GM19239 (cell line): Measurements from ENCODE around the gene CXorf58.
"Not testable (repeated sequence)": the region's sequence is repeated elsewhere in the genome, so short reads cannot be mapped to it uniquely, and the experiment has no call there.

Source experiments
- DNase-seq: peaks from one replicate; pipeline ENCODE4 v3.0.0; 2011; ENCODE audit warnings: low spot score; ENCODE audit not compliant: insufficient read length
- FAIRE-seq: peaks from 2 replicates; lab custom pipeline; 2011; peaks lifted over from hg19 to GRCh38; lab: Jason Lieb, UNC

The CXorf58 gene

DNA sequence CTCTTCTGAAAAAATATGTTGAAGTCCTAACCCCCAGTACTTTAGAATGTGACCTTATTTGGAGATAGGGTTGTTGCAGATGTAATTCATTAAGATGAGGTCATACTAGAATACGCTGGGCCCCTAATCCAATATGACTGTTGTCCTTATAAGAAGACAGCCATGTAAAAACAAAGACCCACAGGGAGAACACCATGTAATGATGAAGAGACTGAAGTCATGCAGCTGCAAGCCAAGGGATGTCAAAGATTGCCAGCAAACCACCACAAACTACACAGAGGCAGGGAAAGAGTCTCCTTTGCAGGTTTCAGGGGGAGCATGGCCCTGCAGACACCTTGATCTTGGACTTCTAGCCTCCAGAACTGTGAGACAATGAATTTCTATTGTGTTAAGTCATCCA, 37.4 kb downstream of the CXorf58 start:
- FAIRE-seq (no peak), DNase-seq (no peak)

DNA sequence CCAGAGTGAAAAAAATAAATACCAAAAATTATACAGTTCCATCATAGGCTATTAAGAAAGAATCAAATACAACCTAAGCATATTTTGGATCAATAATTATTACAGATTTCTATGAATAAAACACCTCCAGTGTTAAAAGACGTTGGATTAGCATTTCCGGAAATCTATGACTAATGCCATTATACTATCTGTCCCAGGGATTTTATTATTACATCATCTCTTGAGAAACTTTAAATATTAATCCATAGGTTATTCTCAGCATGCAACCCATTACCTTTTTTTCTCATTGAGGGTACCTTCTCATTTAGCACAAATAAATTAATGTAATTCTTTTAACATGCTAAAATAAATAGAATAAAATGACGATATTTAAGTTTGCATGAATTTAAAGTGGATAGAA, 44.6 kb downstream of the CXorf58 start:
- no peak for DNase-seq
- FAIRE-seq = no peak

GRCh38 chrX:23952984-23953907, 45.4 kb downstream of the CXorf58 start:
- DNase-seq (peak; percentile 30), FAIRE-seq (peak; percentile 86)

DNA sequence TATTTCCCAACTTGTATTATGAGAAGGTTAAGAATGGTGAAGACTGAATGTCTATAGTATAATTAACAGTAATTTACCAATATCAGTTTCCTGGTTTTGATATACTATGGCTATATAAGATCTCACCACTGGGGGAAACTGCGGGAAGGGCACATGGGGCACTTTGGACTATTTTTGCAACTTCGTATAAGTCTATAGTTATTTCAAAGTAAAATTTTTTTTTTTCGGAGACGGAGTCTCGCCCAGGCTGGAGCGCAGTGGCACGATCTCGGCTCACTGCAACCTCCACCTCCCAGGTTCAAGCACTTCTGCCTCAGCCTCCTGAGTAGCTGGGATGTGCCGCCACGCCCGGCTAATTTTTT, 46.1 kb downstream of the CXorf58 start:
- no peak for FAIRE-seq
- no peak for DNase-seq

GRCh38 chrX:23954396-23954795, 46.6 kb downstream of the CXorf58 start:
- FAIRE-seq (no peak), DNase-seq (no peak)

DNA sequence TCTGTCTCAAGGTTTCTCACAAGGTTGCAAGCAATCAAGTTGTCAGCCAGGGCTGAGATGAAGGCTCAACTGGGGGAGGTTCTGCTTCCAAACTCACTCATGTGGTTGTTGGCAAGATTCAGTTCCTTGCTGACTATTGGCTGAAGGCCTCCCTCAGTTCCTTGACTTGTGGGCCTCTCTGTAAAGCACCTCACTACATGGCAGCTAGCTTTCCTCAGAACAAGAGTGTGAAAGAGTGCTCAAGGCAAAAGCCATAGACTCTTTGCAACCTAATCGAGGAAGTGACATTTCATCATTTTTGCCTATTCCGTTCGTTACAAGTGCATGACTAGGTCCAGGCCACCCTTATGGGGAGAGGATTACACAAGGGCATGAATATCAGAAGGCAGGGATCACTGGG, 52.0 kb downstream of the CXorf58 start:
- FAIRE-seq (no peak), DNase-seq (no peak)

- no peak for FAIRE-seq
- no peak for DNase-seq
Measured at GRCh38 chrX:23964191-23964590, 56.4 kb downstream of the CXorf58 start.

DNA sequence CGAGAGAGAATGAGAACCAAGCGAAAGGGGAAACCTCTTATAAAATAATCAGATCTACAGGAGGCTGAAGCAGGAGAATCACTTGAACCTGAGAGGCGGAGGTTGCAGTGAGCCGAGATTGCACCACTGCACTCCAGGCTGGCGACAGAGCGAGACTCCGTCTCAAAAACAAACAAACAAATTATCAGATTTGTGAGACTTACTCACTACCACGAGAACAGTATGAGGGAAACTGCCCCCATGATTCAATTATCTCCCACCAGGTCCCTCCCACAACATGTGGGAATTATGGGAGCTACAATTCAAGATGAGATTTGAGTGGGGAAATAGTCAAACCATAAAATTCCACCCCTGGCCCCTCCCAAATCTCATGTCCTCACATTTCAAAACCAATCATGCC, 57.8 kb downstream of the CXorf58 start:
- not testable (repeated sequence) for DNase-seq, FAIRE-seq

GRCh38 chrX:23978491-23978890, 70.7 kb downstream of the CXorf58 start:
- no peak for DNase-seq
- no peak for FAIRE-seq

DNA sequence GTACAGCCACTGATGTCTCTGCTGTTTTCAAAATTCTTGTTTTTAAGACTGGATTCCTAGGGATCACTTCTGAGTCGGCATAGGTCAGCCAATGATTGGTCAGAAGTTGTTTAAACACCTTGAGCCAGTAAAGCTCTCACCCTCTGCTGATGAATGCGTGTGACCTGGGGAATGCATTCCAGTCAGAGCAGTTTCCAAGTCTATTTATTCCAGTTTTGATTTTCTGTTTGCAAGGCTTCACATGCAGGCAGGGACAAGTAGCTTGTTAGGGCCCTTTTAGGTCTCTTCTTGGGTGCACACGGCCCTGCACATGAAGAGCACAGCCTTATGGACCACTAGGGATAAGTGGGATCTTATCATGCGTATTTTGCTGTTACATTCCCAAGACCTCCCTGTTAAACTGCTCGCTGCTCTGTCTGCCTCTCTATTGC, 72.2 kb downstream of the CXorf58 start:
- DNase-seq (no peak), FAIRE-seq (no peak)

- FAIRE-seq = peak; percentile 71
- DNase-seq = no peak
Measured at GRCh38 chrX:23981222-23981621, 73.4 kb downstream of the CXorf58 start.

- DNase-seq (no peak), FAIRE-seq (no peak)
Measured at GRCh38 chrX:23981711-23982110, 73.9 kb downstream of the CXorf58 start.

DNA sequence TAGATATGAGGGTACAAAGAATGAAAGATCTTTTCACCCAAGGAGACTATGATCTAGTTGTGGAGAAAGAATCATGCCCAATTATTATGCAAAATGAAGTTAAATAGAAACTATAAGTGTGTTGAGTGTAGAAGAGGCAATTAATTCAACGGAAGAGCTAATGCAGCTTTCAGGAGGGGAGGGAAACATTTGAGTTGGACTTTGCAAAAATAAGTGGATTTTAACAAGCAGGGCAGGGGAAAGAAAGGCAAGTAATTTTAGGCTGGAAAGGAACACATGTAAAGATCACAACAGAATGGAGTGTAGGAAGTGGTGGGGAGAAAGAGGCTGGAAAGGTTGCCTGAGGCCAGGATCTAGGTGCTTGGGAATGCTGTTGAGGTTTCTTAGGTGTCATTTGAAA, 75.1 kb downstream of the CXorf58 start:
- DNase-seq (no peak), FAIRE-seq (peak; percentile 8)
